ENCODE measurements around the gene PEAR1.

DNA sequence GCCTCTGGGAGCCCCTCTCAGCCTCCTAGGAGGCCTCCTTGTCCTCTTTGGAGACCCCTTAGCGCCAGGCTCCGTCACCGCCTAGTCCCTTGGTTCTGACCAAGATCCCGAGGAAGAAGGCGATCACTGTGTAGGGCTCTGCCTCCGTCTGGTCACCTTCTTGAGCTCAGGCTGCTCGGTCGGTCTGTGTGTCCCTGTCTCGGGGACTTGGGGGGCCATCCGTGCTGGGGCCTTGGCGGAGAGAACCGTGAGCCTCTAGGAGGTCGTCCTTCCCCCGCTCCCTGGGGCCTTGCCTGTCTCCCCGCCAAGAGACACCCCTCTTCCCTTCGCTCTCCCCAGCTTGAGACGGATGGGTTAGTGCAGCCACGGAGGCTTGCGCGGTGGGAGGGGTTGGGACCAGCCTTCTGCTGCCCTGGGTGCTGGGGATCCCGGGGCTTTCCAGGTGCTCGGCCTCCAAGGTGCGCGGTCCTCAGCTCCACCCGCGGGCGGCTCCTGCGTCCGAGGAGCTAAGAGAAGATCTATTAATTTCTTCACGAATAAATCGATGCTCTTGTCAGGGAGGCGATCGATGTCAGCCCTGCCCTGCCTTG lies 33.9 kb upstream of the PEAR1 start:
- no peak for TF ChIP-seq JUND (IDR thresholded peaks at IDR 0.05)
- TF ChIP-seq, protein P1, sequence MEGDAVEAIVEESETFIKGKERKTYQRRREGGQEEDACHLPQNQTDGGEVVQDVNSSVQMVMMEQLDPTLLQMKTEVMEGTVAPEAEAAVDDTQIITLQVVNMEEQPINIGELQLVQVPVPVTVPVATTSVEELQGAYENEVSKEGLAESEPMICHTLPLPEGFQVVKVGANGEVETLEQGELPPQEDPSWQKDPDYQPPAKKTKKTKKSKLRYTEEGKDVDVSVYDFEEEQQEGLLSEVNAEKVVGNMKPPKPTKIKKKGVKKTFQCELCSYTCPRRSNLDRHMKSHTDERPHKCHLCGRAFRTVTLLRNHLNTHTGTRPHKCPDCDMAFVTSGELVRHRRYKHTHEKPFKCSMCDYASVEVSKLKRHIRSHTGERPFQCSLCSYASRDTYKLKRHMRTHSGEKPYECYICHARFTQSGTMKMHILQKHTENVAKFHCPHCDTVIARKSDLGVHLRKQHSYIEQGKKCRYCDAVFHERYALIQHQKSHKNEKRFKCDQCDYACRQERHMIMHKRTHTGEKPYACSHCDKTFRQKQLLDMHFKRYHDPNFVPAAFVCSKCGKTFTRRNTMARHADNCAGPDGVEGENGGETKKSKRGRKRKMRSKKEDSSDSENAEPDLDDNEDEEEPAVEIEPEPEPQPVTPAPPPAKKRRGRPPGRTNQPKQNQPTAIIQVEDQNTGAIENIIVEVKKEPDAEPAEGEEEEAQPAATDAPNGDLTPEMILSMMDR (IDR thresholded peaks at IDR 0.05): no peak
- TF ChIP-seq MEF2A (IDR thresholded peaks at IDR 0.05; ENCODE audit: borderline replicate concordance, low read depth): no peak
- TF ChIP-seq YY1 (IDR thresholded peaks at IDR 0.05; ENCODE audit: low read depth): no peak
- TF ChIP-seq POLR2AphosphoS5 (IDR thresholded peaks at IDR 0.05; ENCODE audit: low read depth, low read length): no peak
- TF ChIP-seq EP300 (IDR thresholded peaks at IDR 0.05; ENCODE audit: borderline replicate concordance in 1 of 2, low read depth in 1 of 2, low read length in 1 of 2): no peak
- no peak for TF ChIP-seq CHD2 (IDR thresholded peaks at IDR 0.05; ENCODE audit: low read length, partially characterized antibody)
